ENCODE data around the gene PCED1B.
"Not testable (repeated sequence)": the region's sequence is repeated elsewhere in the genome, so short reads cannot be mapped to it uniquely, and the experiment has no call there.

Gene PCED1B, protein sequence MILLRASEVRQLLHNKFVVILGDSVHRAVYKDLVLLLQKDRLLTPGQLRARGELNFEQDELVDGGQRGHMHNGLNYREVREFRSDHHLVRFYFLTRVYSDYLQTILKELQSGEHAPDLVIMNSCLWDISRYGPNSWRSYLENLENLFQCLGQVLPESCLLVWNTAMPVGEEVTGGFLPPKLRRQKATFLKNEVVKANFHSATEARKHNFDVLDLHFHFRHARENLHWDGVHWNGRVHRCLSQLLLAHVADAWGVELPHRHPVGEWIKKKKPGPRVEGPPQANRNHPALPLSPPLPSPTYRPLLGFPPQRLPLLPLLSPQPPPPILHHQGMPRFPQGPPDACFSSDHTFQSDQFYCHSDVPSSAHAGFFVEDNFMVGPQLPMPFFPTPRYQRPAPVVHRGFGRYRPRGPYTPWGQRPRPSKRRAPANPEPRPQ

DNA sequence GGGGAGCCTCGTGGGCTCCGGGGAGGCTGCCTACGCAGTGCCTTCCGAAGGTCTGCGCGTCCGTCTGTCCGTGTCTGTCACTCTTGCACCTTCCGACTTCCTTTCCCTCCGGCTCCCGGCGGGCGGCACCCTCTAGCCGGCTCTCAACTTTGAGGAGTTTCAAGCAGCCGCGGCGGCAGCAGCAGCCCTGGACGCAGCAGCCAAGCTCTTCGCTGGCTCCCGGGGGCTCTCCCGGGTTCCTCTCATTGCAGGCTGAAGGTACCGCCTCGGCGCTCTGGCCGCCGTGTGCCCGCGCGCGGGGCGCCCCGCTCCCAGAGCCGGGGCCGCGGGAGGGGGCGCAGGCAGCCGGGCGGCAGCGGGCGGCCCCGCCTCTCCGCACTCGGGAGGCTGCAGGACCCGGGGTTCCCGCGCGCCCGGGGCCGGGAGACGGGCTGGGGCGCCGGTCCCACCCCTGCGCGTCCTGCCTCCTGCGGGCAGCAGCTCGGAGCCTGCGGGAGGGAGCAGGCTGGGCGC is at the start of gene PCED1B, which contains the start of gene AMIGO2:
Gene PCED1B, plus strand, starts transcription at position 154 of the 513 bp plus-strand sequence. CDS start 155,443 bp downstream, outside the sequence.
Gene AMIGO2, minus strand, starts transcription at position 492 of the 513 bp plus-strand sequence. CDS start 957 bp downstream, outside the sequence.
- peak in 47 of 58 donors; percentile 3 to 66 (median 35) for DNase-seq

DNA sequence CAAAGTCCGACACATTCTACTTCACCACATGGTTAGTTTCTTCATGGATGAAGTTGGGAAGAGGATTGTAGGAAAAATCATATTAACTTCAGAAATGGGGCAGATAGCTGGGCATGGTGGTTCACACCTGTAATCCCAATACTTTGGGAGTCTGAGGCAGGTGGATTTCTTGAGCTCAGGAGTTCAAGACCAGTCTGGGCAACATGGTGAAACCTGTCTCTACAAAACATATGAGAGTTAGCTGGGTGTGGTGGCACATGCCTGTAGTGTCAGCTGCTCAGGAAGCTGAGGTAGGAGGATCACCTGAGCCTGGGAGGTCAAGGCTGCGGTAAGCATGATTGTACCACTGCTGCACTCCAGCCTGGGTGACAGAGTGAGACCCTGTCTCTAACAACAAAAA is 49.5 kb upstream of the PCED1B start:
- DNase-seq = no peak

DNA sequence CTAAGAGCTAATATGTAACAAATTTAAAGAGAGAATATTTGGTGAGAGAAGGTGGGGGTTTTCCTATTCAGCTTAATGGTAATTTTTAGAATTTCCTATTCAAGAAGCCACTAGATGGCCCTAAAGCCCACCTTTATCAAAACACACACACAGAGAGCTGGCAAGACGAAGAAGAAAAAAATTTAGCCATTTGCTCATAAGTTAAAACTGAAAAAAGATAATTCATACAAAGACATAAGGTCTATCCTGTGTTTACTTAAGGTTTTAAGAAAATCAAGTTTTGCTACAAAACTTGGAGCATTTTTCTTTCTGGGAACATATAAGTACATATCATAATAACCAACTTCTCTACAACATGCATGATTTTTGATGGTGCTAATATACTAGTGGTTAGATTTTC is 46.8 kb upstream of the PCED1B start:
- DNase-seq = peak in 1 of 58 donors; percentile 5

DNA sequence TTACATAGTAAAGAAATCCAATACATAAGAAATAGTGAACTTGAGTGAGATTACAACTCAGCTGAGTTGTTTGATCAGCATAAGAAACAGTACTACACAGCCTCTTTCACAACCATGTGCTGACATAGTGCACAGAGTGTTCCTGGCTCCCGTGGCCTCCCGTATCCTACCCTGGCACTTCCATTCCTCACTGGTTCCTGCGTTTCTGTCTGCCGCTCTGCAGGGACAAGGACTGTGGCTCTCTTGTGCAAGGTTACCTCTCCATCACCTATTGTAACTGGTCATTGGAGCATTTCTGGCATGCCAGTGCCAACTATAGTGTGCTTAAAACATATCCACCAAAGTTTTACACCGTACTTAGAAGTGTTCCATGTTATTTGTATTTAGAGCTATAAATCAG is 46.3 kb upstream of the PCED1B start:
- no peak for DNase-seq

DNA sequence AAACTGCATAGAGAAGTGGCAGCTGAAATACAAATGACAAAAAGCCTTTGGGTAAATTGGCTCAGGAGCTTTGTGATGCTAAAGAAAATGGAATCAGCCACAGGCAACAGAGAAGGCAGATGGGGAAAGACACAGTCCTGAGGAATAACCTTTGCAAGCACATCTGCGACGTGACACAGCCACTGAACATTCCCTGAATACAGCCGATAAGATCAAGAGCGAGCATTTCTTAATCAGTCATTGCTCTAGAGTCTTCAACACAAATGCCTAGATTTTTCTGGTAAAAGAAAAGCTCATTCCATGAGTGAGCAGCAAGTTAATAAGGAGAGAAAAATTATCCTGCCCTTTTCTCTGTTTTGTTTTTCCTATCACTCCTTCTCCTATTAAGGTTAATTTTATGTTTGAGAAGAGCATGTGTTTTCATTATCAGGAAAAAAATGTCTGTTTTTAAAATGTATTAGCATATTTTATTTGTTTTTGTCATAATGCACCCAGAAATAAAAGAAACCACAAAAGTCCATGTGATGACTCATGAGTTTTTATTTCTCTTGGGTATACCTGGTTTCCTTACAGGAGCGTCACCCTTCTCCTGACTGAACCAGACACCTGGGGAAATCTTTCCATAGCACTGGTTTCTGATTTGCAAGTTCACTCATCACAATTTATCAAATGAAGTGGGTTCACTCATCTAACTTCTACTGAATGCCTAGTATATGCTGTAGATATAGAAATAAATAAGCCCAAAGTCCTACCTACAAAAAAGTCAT is 45.4 kb upstream of the PCED1B start:
- no peak for DNase-seq

DNA sequence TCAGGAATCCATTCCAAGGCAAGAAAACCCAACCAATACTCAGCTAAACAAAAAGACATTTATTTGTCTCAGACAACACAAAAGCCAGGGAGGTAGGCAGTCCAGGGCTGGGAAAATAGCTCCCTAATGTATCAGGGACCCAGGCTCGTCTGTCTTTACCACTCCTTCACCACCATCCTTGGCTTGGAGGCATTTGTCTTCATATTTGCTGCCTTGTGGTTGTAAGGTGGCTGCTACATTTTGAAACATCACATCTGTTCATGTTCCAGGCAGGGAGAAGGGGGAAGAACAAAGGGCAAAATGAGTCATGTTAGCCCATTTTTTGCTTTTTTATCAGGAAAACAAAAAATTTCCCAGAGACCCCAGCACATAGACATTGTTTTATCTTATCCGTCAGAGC is 44.8 kb upstream of the PCED1B start:
- no peak for DNase-seq

DNA sequence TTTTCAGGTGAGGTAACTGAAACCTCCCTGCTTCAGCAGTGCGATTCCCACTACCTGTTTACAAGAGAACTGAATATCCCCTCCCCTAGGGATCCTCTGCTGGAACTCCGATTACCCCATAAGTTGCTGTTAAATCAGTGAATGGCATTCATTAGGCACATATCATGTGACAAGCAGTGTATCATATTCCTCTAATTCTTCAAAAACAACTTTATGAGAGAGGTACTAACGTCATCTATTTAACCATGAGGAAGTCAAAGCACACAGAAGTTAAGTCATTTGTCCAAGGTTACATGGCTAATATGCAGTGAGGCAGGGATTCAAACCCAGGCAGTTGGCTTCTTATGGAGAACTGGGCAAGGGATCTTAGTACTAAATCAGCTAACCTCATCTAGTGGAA is 43.9 kb upstream of the PCED1B start:
- no peak for DNase-seq

DNA sequence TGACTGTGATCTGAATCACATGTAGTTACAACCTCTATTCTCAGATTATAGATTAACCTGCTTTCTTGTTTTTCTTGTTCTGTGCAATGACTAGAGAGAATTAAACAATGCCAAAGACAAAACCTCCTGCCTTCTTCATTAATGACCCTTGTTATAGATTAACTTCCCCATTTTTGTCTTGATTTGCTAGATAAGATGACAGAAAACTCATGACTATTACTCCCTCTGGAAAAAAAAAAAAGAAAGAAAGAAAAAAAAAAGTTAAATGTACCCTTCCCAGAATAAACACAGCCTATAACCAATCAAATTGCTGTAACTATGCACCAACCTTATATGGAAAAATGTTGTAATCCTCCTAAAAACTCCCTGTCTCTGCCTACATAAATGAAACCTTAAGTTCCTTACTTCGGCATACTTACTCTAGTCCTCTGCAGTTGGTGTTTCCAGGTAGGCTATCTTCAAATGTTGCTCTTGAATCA is 41.1 kb upstream of the PCED1B start:
- DNase-seq = no peak

DNA sequence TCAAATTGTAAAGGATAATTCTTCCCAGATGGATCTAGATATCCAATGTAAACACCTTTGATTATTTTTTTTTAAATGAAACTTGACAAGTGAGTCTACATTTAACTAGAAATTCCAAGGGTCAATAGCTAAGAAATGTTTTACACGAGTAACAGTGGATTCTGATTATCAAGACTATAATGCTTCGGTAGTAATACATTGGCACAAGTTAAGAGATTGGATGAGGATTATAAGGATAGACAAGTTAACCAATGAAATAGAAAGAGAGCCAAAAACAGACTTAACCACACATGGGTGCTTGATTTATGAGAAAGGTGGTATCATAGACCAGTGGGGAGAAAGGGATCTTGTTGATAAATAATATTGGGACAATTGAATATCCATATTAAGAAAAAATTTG is 40.3 kb upstream of the PCED1B start:
- DNase-seq = no peak

DNA sequence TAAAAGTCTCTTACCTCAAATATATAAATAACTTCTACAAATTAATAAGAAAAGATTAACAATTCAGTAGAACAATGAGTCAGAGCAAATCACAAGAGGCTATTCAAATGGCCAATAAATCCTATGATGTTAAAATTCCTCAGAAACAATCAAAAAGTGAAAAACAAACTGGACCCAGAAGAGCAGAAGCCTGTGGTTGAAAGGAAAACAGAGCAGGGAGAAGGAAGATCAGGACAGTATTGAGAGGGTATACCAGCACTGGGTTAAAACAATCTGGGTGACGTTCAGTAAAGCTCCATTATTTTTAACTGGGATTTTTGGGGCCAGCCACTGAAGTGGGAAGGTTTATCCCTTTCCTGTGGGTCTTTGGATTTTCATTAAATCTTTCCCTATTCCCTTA is 39.7 kb upstream of the PCED1B start:
- no peak for DNase-seq

DNA sequence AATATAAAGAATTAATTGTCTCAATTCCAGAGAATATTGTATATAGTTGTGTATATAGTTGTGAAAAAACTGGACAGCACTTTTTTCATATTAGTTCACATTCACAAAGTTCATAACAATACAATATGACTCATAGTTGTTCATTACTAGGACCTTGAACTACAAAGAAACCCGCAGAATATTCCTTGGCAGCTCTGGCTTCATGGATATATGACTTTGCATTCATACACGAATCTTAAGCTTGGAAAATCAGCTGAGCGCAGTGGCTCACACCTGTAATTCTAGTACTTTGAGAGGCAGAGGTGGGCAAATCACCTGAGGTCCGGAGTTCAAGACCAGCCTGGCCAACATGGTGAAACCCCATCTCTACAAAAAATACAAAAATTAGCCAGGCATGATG is 38.1 kb upstream of the PCED1B start:
- no peak for DNase-seq

DNA sequence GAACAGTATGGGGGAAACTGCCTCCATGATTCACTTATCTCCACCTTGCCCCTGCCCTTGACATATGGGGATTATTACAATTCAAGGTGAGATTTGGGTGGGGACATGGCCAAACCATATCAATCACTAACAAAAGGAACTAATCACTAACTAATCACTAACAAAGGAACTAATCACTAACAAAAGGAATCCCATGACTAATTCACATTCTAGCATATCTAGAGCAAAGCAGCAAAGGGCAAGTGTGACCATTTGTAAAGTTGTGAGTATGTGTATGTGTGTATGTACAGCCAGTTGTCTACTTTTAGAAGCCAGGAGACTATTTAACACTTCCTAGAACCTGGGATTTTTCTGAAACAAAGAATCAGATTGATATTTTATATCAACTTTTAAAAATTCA is 30.9 kb upstream of the PCED1B start:
- DNase-seq = no peak

DNA sequence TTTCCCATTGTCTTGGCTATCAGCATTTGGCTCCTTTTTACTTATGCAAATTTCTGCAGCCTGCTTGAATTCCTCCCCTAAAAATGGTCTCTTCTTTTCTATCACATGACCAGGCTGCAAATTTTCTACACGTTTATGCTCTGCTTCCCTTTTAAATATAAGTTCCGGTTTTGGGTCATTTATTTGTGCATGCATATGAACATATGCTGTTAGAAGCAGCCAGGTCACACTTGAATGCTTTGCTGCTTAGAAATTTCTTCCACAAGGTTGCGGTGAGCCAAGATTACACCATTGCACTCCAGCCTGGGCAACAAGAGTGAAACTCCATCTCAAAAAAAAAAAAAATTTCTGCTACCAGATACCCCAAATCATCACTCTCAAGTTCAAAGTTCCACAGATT is 28.1 kb upstream of the PCED1B start:
- DNase-seq = not testable (repeated sequence)

DNA sequence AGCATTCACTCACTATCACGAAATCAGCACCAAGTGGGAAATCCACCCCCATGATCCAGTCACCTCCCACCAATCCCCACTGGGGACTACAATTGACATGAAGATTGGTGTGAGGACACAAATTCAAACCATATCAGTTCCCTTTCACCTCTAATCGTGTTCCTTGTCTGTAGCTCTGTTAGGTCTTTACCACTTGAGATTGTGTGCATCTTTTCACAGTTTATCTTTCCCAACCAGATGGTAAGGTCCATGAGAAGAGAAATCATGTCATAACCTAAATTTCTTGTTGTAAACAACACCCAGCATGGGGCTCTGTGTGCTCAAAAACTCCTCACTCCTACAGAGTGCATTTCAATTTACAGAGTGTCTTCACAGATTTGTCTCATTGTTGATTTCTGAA is 27.1 kb upstream of the PCED1B start:
- no peak for DNase-seq

DNA sequence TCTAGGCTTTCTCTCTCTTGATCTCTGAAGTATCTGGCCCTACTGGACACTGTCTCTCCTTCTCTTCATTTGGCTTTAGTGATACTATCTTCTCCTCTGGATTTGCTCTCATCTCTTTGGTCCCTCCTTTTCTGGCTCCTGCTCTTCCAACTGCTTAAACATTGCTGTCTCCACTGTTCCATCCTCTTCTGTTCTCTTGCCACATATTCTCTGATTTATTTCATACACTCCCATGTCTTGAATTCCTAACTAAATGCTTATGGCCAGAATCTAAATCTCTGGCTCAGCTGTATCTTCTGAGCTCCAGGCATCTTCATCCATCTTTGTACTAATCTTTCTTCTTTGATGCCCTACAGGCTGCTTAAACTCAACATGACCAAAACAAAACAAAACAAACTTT is 25.5 kb upstream of the PCED1B start:
- DNase-seq = no peak

DNA sequence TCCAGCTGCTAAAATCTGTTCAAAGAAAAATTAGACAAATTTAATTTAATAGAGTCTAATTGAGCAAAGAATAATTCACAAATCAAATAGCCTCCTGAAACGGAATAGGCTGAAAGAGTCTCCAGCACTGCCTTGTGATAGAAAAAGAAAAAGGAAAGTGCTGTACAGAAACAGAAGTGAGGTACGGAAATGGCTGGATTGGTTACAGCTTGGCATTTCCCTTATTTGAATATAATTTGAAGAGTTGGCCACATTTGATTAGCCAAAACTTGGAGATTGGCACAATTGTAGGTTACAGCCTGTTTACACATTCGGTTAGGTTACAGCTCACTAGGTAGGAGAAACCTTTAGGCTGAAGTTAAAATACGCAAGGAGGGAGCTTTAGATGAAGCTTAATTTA is 24.8 kb upstream of the PCED1B start:
- DNase-seq = no peak

DNA sequence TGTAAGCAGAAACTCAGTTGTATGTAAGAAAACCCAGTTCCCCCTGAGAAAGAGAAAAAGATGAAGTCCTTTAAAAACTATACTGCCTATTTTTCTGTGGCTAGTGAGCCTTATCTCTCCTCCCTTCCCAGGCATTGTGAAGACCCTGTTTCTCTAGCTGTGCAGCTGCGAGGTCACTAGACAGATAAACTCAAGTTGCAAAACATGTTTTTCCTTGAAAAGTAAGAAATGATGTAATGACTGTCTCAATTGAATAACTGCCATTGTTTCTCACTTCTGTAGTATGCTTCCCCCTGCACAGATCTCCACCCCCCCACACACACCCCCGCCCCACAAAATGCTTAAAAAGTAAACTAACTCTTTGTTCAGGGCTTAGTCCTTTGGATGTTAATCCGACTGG is 23.6 kb upstream of the PCED1B start:
- DNase-seq = not testable (repeated sequence)

DNA sequence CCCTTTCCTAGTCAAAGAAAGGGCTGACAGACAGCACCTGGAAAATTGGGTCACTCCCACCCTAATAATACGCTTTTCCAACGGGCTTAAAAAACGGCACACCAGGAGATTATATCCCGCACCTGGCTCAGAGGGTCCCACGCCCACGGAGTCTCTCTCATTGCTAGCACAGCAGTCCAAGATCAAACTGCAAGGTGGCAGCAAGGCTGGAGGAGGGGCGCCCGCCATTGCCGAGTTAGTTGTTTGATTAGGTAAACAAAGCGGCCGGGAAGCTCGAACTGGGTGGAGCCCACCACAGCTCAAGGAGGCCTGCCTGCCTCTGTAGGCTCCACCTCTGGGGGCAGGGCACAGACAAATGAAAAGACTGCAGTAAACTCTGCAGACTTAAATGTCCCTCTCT is 22.5 kb upstream of the PCED1B start:
- not testable (repeated sequence) for DNase-seq

DNA sequence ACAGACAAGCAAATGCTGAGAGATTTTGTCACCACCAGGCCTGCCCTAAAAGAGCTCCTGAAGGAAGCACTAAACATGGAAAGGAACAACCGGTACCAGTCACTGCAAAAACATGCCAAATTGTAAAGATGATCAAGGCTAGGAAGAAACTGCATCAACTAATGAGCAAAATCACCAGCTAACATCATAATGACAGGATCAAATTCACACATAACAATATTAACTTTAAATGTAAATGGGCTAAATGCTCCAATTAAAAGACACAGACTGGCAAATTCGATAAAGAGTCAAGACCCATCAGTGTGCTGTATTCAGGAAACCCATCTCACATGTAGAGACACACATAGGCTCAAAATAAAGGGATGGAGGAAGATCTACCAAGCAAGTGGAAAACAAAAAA is 20.8 kb upstream of the PCED1B start:
- DNase-seq = not testable (repeated sequence)

DNA sequence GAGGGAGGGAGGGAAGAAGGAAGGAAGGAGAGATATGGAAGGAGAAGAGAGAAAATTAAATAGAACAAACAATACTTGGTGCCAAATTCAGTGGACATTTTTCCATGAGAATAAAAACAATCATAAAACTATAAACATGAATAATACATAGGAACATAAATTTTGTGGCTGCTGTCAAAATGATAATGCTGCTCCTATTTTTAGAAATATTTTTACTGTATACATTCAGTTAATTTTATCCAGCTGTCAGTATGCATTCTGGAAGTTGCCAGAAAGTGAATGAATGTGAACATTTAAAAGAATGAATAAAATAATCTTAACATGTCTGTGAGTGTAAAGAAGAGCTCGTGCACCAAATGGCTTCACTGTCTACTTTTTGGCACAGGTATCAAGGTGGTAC is 13.9 kb upstream of the PCED1B start:
- DNase-seq = no peak

DNA sequence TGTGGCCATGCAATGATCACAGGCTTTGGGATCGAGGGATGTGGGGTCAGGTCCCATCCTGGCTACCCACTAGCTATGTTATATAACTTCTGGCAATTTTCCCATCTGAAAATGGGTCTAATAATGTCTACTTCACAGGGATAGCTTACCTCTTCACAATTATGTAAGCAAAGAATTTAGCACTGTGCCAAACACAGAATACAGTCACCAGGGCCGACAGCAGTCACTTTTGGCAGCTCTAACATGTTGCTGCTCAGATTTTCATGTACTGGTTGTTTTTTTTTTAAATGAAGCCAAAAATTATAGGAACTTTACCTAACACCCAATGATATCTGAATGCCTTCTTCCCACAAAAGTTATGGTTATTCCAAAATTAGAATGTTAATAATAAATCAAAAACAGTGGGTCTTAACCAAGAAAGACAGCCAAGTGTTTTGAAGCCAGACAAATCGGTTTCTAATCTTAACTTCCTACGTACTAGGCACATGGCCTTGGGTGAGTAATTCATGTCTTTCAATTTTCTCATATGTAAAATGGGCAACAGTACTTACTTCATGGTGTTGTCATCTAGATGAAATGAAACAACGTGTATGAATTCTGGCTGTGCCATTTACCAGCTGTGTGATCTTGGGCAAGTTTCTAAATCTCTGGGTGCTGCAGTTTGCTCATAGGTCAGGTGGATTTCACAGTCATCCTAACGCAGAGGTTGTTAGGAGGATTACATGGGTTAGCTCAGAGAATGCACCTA is 13.0 kb upstream of the PCED1B start:
- DNase-seq = peak in 3 of 58 donors; percentile 10 to 38 (median 14)

Data from anterior cingulate cortex (tissue), 58 donors.